Upper lobe of left lung (tissue), 4 donors: ENCODE data around the gene OAS1.

Source experiments
- POLR2A ChIP-seq, 4 donors: fragments of 450-650 bp; IDR thresholded peaks; one replicate each; pipeline ENCODE4 v1.5.1; 2016 to 2017; ENCODE audit warnings: antibody characterized with exemption in 4 of 4, mild to moderate bottlenecking in 2 of 4
- POLR2AphosphoS5 ChIP-seq, 2 donors: sonication (generic); formaldehyde crosslinking; IDR thresholded peaks; one replicate each; pipeline ENCODE4 v1.5.1; 2017; ENCODE audit warnings: antibody characterized with exemption in 2 of 2
- TF ChIP-seq, protein P1 (sequence below), 6 experiments: fragments of 450-650 bp in 4 of 6; fragments of 200-600 bp in 2 of 6; sonication (generic) in 2 of 6; IDR thresholded peaks; one replicate each; pipeline ENCODE4 v1.5.1; 2016 to 2019; ENCODE audit warnings: antibody characterized with exemption in 6 of 6

DNA sequence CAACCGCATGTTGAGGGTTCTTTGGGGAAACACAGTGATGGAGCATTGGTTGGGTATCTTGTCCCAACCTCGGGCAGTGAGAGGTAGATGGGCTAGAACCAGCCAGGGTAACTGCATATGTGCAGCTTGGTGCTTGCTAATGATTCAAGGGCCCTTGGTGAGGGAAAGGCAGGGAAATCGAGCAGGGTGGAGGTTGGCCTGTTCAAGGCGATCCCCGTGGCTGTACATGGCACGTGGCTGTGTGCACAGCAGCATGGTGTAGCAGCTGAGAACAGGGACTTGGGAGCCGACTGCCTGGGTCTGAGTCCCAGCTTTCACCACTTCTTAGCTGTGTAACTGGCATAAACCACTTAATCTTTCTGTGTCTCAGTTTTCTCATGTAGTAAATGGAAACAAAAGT is 45.5 kb upstream of the OAS1 start:
- TF ChIP-seq, protein P1, sequence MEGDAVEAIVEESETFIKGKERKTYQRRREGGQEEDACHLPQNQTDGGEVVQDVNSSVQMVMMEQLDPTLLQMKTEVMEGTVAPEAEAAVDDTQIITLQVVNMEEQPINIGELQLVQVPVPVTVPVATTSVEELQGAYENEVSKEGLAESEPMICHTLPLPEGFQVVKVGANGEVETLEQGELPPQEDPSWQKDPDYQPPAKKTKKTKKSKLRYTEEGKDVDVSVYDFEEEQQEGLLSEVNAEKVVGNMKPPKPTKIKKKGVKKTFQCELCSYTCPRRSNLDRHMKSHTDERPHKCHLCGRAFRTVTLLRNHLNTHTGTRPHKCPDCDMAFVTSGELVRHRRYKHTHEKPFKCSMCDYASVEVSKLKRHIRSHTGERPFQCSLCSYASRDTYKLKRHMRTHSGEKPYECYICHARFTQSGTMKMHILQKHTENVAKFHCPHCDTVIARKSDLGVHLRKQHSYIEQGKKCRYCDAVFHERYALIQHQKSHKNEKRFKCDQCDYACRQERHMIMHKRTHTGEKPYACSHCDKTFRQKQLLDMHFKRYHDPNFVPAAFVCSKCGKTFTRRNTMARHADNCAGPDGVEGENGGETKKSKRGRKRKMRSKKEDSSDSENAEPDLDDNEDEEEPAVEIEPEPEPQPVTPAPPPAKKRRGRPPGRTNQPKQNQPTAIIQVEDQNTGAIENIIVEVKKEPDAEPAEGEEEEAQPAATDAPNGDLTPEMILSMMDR (IDR thresholded peaks at IDR 0.05): no peak
- TF ChIP-seq POLR2A (IDR thresholded peaks at IDR 0.05): no peak
- TF ChIP-seq POLR2AphosphoS5 (IDR thresholded peaks at IDR 0.05): no peak
